MM.1S (cell line): ENCODE data around the gene SURF1.

Experiments used
- EZH2 ChIP-seq: fragments of 300-600 bp; sonication (generic); optimal IDR thresholded peaks from 2 replicates; pipeline ENCODE3; 2017; ENCODE audit warnings: low read depth, mild to moderate bottlenecking, antibody characterized with exemption, low read length, mixed read lengths
- EZH2phosphoT487 ChIP-seq: fragments of 300-600 bp; sonication (generic); IDR thresholded peaks from 2 replicates; pipeline ENCODE4 v1.6.1; 2018; ENCODE audit warnings: antibody characterized with exemption, low read length
- TF ChIP-seq, protein P1 (sequence below): fragments of 300-600 bp; sonication (generic); IDR thresholded peaks from 2 replicates; pipeline ENCODE4 v1.5.1; 2016; ENCODE audit warnings: antibody characterized with exemption, low read length, mixed read lengths

DNA sequence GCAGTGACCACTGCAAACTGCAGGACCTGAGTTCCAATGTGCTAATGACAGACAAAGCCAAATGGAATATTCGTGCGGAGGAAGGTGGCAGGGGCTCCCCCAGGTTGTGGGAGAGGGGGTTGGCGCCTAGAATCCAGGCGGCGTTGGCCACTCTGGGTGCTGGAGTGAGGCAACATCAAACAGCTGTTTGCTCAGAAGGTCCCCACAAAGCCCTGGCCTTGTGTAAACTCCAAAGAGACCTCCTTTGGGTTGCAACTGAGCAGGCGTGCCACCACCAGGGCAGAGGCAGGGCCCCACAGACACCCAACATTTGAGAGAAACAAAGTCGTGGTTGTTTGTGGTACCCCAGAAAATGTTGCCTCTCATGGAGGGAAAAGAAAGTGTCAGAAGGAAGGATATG is 34.4 kb upstream of the SURF1 start:
- TF ChIP-seq, protein P1, sequence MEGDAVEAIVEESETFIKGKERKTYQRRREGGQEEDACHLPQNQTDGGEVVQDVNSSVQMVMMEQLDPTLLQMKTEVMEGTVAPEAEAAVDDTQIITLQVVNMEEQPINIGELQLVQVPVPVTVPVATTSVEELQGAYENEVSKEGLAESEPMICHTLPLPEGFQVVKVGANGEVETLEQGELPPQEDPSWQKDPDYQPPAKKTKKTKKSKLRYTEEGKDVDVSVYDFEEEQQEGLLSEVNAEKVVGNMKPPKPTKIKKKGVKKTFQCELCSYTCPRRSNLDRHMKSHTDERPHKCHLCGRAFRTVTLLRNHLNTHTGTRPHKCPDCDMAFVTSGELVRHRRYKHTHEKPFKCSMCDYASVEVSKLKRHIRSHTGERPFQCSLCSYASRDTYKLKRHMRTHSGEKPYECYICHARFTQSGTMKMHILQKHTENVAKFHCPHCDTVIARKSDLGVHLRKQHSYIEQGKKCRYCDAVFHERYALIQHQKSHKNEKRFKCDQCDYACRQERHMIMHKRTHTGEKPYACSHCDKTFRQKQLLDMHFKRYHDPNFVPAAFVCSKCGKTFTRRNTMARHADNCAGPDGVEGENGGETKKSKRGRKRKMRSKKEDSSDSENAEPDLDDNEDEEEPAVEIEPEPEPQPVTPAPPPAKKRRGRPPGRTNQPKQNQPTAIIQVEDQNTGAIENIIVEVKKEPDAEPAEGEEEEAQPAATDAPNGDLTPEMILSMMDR: no peak
- TF ChIP-seq EZH2phosphoT487 (no peak), EZH2 (no peak)
